Urinary bladder (tissue), 4 donors: ENCODE results near the gene LMBR1. TPM values are rescaled to one million over a fixed set of nuclear protein-coding genes. Genes with fewer than 3 reads are reported as not detected.
"Not testable (repeated sequence)": the region's sequence is repeated elsewhere in the genome, so short reads cannot be mapped to it uniquely, and the experiment has no call there.

Source experiments
- DNase-seq: peaks from one replicate; pipeline ENCODE4 v3.0.0-alpha.2; 2015; ENCODE audit errors: extremely low spot score
- H3K27ac ChIP-seq: one replicate; pipeline ENCODE4 v1.5.1; 2013; ENCODE audit warnings: low read depth, mild to moderate bottlenecking, moderate library complexity
- H3K36me3 ChIP-seq: one replicate; pipeline ENCODE4 v1.6.1; 2013; ENCODE audit warnings: mild to moderate bottlenecking, moderate library complexity; ENCODE audit not compliant: insufficient read depth
- H3K4me1 ChIP-seq: one replicate; pipeline ENCODE4 v1.6.1; 2013; ENCODE audit warnings: mild to moderate bottlenecking, moderate library complexity; ENCODE audit not compliant: insufficient read depth
- H3K4me3 ChIP-seq: one replicate; pipeline ENCODE4 v1.5.1; 2013; ENCODE audit warnings: low read depth, low read length
- WGBS: extraction: QIAGEN DNeasy Blood & Tissue Kit; methylation state at CpG from one replicate; pipeline ENCODE4 v1.1.7; 2013; 5-methylcytosine and 5-hydroxymethylcytosine counted together
- polyA plus RNA-seq: library from polyadenylated mRNA; stranded (reverse); fragments of 200-250 nt; gene quantifications from one replicate; pipeline ENCODE4 v1.2.3, GENCODE V29; 2013
- total RNA-seq: library from RNA; depleted of rRNA; stranded (reverse); fragments of >200 nt; gene quantifications from one replicate; pipeline ENCODE4 v1.2.3, GENCODE V29; 2014
- donor health status: healthy with polysubstance abuse.
- donor health status: healthy.

LMBR1 gene
- total and polyA plus RNA-seq, 2 donors, result 25.8 to 120 TPM

DNA sequence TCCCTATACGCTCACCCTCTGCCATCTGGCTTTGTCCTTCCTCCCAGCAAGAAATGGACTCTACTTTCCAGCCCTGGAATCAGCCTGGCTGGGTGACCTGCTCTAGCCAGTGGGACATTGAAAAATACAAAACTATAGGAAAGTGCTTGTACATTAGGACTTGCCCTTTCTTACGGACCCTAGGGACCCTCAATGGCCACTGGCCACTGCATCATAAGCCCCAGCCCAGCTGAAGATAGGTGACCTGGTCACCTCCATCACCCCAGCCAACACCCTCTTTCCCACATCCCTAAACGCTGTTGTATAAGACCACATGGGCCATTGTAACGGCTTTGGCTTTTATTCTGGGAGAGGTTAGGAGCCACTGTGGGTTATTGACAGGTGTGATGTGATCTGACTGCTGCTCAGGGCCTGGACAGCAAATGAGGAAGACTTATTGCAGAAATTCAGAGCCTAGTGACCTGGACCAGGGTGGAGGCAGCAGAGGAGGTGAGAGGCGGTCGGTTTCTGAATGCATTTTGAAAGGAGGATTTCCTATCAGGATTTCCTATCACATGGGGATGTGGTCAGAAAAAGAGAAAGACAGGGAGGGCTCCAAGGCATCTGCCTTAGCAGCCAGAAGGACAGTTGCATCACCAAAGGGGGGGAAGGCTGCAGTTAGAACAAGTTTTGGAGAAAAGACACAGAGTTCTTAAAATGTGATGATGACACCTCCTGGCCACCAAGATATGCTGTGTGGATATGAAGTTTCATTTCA, 2.2 kb upstream of the LMBR1 start:
- no peak overlapping the region for H3K27ac ChIP-seq
- DNase-seq, result no peak
- no peak overlapping the region for H3K4me3 ChIP-seq
- H3K36me3 ChIP-seq, result no peaks in the 10 kb centered on the region
- H3K4me1 ChIP-seq, result peaks cover 2% of the 10 kb centered on the region
- 80% methylated on average over 6 of the region's 6 CpGs for WGBS

- Histone ChIP-seq H3K4me1 (peaks cover 2% of the 10 kb centered on the region), H3K36me3 (no peaks in the 10 kb centered on the region), H3K27ac (peak overlapping the region; percentile 57), H3K4me3 (peak overlapping the region; percentile 97)
- no peak for DNase-seq
- WGBS, result 1% methylated on average over 54 of the region's 57 CpGs
These were observed 742 bp downstream of the LMBR1 start for GRCh38 chr7:156892081-156892800.

GRCh38 chr7:156889746-156890145, 3.2 kb downstream of the LMBR1 start:
- Histone ChIP-seq H3K4me1 (peaks cover 2% of the 10 kb centered on the region), H3K27ac (no peak overlapping the region), H3K36me3 (peaks cover 2% of the 10 kb centered on the region), H3K4me3 (no peak overlapping the region)
- no peak for DNase-seq
- WGBS, result 96% methylated on average over 4 of the region's 4 CpGs

DNA sequence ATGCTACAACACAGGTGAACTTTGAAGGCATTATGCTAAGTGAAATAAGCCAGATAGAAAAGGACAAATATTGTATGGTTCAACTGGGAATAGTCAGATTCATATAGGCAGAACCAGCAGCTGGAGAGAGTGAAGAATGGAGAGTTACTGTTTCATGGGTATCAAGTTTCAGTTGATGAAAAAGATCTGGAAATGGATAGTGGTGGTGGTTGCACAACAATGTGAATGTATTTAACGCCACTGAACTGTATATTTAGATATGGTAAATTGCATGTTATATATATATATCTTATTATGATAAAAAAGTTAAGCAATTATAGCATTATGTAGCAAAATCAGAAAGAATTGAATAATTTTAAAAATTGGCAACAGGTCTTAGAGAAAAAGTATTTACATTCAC, 3.9 kb downstream of the LMBR1 start:
- DNase-seq, result no peak
- Histone ChIP-seq H3K4me3 (no peak overlapping the region), H3K27ac (no peak overlapping the region), H3K36me3 (peaks cover 2% of the 10 kb centered on the region), H3K4me1 (peaks cover 2% of the 10 kb centered on the region)
- WGBS, result 52% methylated on average over 1 of the region's 1 CpG

DNA sequence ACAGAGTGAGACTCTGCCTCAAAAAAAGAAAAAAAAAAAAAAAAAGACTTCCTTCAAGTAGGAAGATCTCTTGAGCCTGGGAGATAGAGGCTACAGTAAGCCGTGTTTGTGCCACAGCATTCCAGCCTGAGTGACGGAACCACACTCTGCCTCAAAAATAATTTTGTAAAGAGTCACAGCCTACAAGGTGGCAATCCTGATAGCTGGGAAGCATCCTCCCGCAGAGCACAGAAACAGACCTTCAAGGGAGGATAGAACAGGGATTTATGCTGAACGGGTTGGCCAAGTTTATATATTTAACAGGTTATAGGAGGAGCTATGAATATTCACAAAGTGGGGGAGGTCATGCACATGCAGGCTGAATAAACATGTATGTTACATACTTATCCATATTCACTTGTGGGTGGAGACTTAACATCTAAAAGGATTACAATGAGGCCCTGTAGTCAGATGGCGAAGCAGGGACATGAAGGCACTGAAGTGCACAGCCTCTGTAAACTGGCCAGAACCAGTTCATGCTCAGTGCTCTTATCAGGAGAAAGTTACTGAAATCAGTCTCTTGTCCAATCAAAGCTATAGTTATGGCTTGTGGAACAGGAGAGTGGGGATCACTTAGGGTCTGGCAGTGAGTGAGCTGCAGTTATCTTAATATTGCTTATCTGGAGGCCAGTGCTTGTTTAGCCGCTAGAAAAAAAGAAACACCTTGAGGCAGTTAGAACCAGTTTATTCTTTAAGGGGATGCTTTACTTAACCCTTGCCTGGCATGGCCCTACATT, 6.8 kb downstream of the LMBR1 start:
- 82% methylated on average over 6 of the region's 6 CpGs for WGBS
- H3K4me3 ChIP-seq, result no peak overlapping the region
- H3K4me1 ChIP-seq, result no peaks in the 10 kb centered on the region
- no peak overlapping the region for H3K27ac ChIP-seq
- H3K36me3 ChIP-seq, result peaks cover 2% of the 10 kb centered on the region
- no peak for DNase-seq

- Histone ChIP-seq H3K4me1 (no peaks in the 10 kb centered on the region), H3K36me3 (peaks cover 2% of the 10 kb centered on the region), H3K4me3 (no peak overlapping the region), H3K27ac (no peak overlapping the region)
- DNase-seq, result no peak
- WGBS, result 91% methylated on average over 3 of the region's 3 CpGs
These were observed 11.3 kb downstream of the LMBR1 start for GRCh38 chr7:156881679-156882078.

GRCh38 chr7:156875766-156876165, 17.2 kb downstream of the LMBR1 start:
- 99% methylated on average over 2 of the region's 2 CpGs for WGBS
- H3K4me3 ChIP-seq, result no peak overlapping the region

GRCh38 chr7:156868363-156868762, 24.6 kb downstream of the LMBR1 start:
- WGBS, result 96% methylated on average over 8 of the region's 8 CpGs

More at GRCh38 chr7:156875766-156876165, 17.2 kb downstream of the LMBR1 start:
- Histone ChIP-seq H3K27ac (no peak overlapping the region), H3K4me1 (no peaks in the 10 kb centered on the region), H3K36me3 (no peaks in the 10 kb centered on the region)
- no peak for DNase-seq

DNA sequence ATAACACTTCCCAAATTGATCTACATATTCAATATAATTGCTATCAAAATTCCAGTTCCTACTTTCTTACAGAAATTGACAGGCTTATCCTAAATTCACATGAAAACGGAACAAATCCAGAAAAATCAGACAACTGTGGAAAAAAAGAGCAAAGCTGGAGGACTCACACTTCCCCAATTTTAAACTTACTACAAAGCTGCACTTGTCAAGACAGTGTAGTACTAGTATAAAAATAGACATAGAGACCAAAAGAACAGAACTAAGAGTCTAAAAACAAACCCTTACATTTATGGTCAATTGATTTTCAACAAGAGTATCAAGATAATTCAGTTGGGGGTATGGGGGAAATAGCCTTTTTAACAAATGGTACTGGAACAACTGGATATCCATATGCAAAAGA, 27.5 kb downstream of the LMBR1 start:
- H3K27ac ChIP-seq, result no peak overlapping the region
- H3K4me1 ChIP-seq, result no peaks in the 10 kb centered on the region
- WGBS, result 82% methylated on average over 1 of the region's 1 CpG
- no peak for DNase-seq
- H3K4me3 ChIP-seq, result no peak overlapping the region
- peaks cover 2% of the 10 kb centered on the region for H3K36me3 ChIP-seq

More at GRCh38 chr7:156868363-156868762, 24.6 kb downstream of the LMBR1 start:
- DNase-seq, H3K27ac ChIP-seq, H3K4me1 ChIP-seq, H3K36me3 ChIP-seq, H3K4me3 ChIP-seq: not testable (repeated sequence)

GRCh38 chr7:156862022-156862421, 31.0 kb downstream of the LMBR1 start:
- WGBS, result 96% methylated on average over 2 of the region's 2 CpGs

DNA sequence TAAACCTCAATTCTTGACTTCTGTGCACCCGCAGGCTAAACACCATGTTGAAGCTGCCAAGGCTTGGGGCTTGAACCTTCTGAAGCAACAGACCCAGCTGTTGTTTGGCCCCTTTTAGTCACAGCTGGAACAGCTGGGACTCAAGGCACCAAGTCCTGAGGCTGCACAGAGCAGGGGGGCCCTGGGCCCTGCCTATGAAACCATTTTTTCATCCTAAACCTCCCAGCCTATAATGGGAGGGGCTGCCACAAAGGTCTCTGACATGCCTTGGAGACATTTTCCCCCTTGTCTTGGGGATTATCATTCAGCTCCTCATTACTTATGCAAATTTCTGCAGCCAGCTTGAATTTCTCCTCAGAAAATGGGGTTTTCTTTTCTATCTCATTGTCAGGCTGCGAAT, 31.8 kb downstream of the LMBR1 start:
- Histone ChIP-seq H3K27ac (no peak overlapping the region), H3K4me1 (no peaks in the 10 kb centered on the region), H3K36me3 (peaks cover 2% of the 10 kb centered on the region), H3K4me3 (no peak overlapping the region)
- DNase-seq, result no peak
- 99% methylated on average over 2 of the region's 2 CpGs for WGBS

More at GRCh38 chr7:156862022-156862421, 31.0 kb downstream of the LMBR1 start:
- not testable (repeated sequence) for H3K4me1 ChIP-seq, DNase-seq, H3K27ac ChIP-seq, H3K4me3 ChIP-seq, H3K36me3 ChIP-seq

DNA sequence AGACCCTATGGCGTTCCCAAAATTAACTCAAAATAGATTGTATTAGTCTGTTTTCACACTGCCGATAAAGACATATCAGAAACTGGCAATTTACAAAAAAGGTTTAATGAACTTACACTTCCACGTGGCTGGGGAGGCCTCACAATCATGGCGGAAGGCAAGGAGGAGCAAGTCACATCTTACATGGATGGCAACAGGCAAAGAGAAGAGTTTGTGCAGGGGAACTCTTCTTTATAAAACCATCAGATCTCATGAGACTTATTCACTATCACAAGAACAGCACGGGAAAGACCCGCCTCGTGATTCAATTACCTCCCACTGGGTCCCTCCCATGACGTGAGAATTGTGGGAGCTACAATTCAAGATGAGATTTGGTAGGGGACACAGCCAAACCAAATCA, 32.9 kb downstream of the LMBR1 start:
- DNase-seq, H3K4me3 ChIP-seq, H3K36me3 ChIP-seq, H3K27ac ChIP-seq, H3K4me1 ChIP-seq: not testable (repeated sequence)
- WGBS, result 98% methylated on average over 8 of the region's 8 CpGs

DNA sequence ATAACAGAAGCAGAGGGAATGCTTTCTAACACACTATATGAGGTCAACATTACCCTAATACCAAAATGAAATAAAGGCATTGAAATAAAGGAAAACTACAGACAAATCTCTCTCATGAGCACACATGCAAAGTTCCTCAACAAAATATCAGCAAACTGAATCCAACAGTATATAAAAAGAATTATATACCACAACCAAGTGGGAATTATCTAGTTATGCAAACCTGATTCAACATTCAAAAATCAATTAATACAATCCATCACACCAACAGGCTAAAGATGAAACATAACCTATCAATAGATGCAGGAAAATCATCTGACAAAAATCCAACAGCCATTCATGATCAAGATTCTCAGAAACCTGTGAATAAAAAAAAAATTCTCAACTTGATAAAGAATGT, 34.5 kb downstream of the LMBR1 start:
- Histone ChIP-seq H3K4me1 (no peaks in the 10 kb centered on the region), H3K27ac (no peak overlapping the region), H3K4me3 (no peak overlapping the region), H3K36me3 (peaks cover 2% of the 10 kb centered on the region)
- no peak for DNase-seq
